ENCODE measurements around the gene PLSCR2. TPM values are rescaled to one million over a fixed set of nuclear protein-coding genes. Genes with fewer than 3 reads are reported as not detected.
A peak's percentile ranks its signal among the peaks of the same experiment; 100 is the strongest.
"Not testable (repeated sequence)": the region's sequence is repeated elsewhere in the genome, so short reads cannot be mapped to it uniquely, and the experiment has no call there.

The PLSCR2 gene
- total and polyA plus RNA-seq, 2 donors from 2014 or later: 1.4 TPM; not detected in 1

GRCh38 chr3:146446026-146446425 is 23.3 kb downstream of the PLSCR2 start:
- H3K27ac ChIP-seq (ENCODE audit: low read depth in 2 of 2, low read length in 2 of 2): no peak overlapping the region
- no peak overlapping the region for H3K9ac ChIP-seq (ENCODE audit: low read length in 3 of 3)
- no peak for TF ChIP-seq CTCF (IDR thresholded peaks at IDR 0.05; ENCODE audit: borderline replicate concordance, extremely low read depth, insufficient read depth)
- no peaks in the 10 kb centered on the region for H3K9me3 ChIP-seq (ENCODE audit: control insufficient read depth in 2 of 3, insufficient read depth in 1 of 3, low read length in 3 of 3)
- H3K4me3 ChIP-seq (ENCODE audit: low read length in 3 of 3): no peak overlapping the region
- no peak for DNase-seq
- no peaks in the 10 kb centered on the region for H3K36me3 ChIP-seq (ENCODE audit: control insufficient read depth in 2 of 3, insufficient read depth in 3 of 3, low read length in 3 of 3)
- no peaks in the 10 kb centered on the region for H3K27me3 ChIP-seq (ENCODE audit: control insufficient read depth, insufficient read depth, low read length)
- no peak for FAIRE-seq
- intact Hi-C loops (cut with DNase I): no loop called here
- no peaks in the 10 kb centered on the region for H3K4me1 ChIP-seq (ENCODE audit: control insufficient read depth in 2 of 3, insufficient read depth in 2 of 3, low read depth in 1 of 3, low read length in 3 of 3)

GRCh38 chr3:146440310-146440709 is 29.1 kb downstream of the PLSCR2 start:
- FAIRE-seq; H3K9me3 ChIP-seq (ENCODE audit: control insufficient read depth in 2 of 3, insufficient read depth in 1 of 3, low read length in 3 of 3); H3K4me1 ChIP-seq (ENCODE audit: control insufficient read depth in 2 of 3, insufficient read depth in 2 of 3, low read depth in 1 of 3, low read length in 3 of 3); H3K36me3 ChIP-seq (ENCODE audit: control insufficient read depth in 2 of 3, insufficient read depth in 3 of 3, low read length in 3 of 3); H3K27ac ChIP-seq (ENCODE audit: low read depth in 2 of 2, low read length in 2 of 2); intact Hi-C loops (cut with DNase I); H3K27me3 ChIP-seq (ENCODE audit: control insufficient read depth, insufficient read depth, low read length); H3K9ac ChIP-seq (ENCODE audit: low read length in 3 of 3); H3K4me3 ChIP-seq (ENCODE audit: low read length in 3 of 3): not testable (repeated sequence)
- peak in 1 of 5 donors; percentile 41 for DNase-seq

- Histone ChIP-seq H3K27ac (ENCODE audit: low read depth in 2 of 2, low read length in 2 of 2) (no peak overlapping the region), H3K27me3 (ENCODE audit: control insufficient read depth, insufficient read depth, low read length) (no peaks in the 10 kb centered on the region), H3K9ac (ENCODE audit: low read length in 3 of 3) (no peak overlapping the region), H3K4me1 (ENCODE audit: control insufficient read depth in 2 of 3, insufficient read depth in 2 of 3, low read depth in 1 of 3, low read length in 3 of 3) (no peaks in the 10 kb centered on the region), H3K4me3 (ENCODE audit: low read length in 3 of 3) (no peak overlapping the region), H3K9me3 (ENCODE audit: control insufficient read depth in 2 of 3, insufficient read depth in 1 of 3, low read length in 3 of 3) (no peaks in the 10 kb centered on the region), H3K36me3 (ENCODE audit: control insufficient read depth in 2 of 3, insufficient read depth in 3 of 3, low read length in 3 of 3) (no peaks in the 10 kb centered on the region)
- TF ChIP-seq CTCF (IDR thresholded peaks at IDR 0.05; ENCODE audit: borderline replicate concordance, extremely low read depth, insufficient read depth): no peak
- intact Hi-C loops (cut with DNase I): no loop called here
- no peak for FAIRE-seq
- no peak for DNase-seq
These were observed 37.3 kb downstream of the PLSCR2 start for GRCh38 chr3:146432066-146432465.

- intact Hi-C loops (cut with DNase I): no loop called here
- H3K27me3 ChIP-seq (ENCODE audit: control insufficient read depth, insufficient read depth, low read length): no peaks in the 10 kb centered on the region
- H3K36me3 ChIP-seq (ENCODE audit: control insufficient read depth in 2 of 3, insufficient read depth in 3 of 3, low read length in 3 of 3): no peaks in the 10 kb centered on the region
- H3K27ac ChIP-seq (ENCODE audit: low read depth in 2 of 2, low read length in 2 of 2): no peak overlapping the region
- H3K9ac ChIP-seq (ENCODE audit: low read length in 3 of 3): no peak overlapping the region
- FAIRE-seq (no peak), DNase-seq (no peak)
- no peak overlapping the region for H3K4me3 ChIP-seq (ENCODE audit: low read length in 3 of 3)
- no peak for TF ChIP-seq CTCF (IDR thresholded peaks at IDR 0.05; ENCODE audit: borderline replicate concordance, extremely low read depth, insufficient read depth)
- H3K4me1 ChIP-seq (ENCODE audit: control insufficient read depth in 2 of 3, insufficient read depth in 2 of 3, low read depth in 1 of 3, low read length in 3 of 3): no peaks in the 10 kb centered on the region
- no peaks in the 10 kb centered on the region for H3K9me3 ChIP-seq (ENCODE audit: control insufficient read depth in 2 of 3, insufficient read depth in 1 of 3, low read length in 3 of 3)
These were observed 38.1 kb downstream of the PLSCR2 start for GRCh38 chr3:146431240-146431639.
